GM12874 (cell line): ENCODE data around the gene HDAC4.

Source experiments
- TF ChIP-seq, protein P1 (sequence below): IDR thresholded peaks from 2 replicates; pipeline ENCODE4 v1.5.1; 2011; ENCODE audit warnings: low read depth, mild to moderate bottlenecking, control low read depth, low read length, moderate library complexity; ENCODE audit not compliant: insufficient read depth

HDAC4 gene

DNA sequence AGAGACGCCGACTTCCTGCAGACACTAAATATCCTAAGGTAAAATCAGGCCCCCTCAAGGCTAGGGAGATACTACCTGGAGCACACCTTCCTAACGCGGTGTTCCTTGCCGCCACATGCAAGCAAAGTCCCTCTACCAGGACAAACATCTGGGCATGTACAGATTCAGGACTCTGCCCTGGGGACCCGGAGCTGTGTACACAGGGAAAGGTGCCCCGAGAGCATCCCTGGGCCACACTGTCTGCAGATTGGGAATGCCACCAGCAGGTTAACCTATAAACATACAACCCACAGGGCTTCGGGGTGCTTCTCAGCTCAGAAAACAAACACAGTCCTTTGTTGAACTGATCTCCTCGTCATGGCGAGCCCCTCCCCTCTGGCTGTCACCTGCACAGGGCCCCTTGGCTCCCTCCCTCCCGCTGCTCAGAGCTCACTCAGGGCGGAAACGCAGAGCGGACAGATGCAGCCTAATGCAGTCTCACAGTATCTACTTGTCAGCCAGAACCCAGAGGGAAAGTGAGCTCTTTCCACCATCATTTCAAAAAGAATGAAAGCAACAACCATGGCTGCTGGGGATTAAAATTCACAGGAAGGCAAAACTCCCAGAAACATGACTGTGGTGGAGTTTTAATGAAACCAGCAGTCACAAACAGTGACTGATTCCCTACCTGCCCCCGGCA lies 218.8 kb downstream of the HDAC4 start:
- TF ChIP-seq, protein P1, sequence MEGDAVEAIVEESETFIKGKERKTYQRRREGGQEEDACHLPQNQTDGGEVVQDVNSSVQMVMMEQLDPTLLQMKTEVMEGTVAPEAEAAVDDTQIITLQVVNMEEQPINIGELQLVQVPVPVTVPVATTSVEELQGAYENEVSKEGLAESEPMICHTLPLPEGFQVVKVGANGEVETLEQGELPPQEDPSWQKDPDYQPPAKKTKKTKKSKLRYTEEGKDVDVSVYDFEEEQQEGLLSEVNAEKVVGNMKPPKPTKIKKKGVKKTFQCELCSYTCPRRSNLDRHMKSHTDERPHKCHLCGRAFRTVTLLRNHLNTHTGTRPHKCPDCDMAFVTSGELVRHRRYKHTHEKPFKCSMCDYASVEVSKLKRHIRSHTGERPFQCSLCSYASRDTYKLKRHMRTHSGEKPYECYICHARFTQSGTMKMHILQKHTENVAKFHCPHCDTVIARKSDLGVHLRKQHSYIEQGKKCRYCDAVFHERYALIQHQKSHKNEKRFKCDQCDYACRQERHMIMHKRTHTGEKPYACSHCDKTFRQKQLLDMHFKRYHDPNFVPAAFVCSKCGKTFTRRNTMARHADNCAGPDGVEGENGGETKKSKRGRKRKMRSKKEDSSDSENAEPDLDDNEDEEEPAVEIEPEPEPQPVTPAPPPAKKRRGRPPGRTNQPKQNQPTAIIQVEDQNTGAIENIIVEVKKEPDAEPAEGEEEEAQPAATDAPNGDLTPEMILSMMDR, result no peak

DNA sequence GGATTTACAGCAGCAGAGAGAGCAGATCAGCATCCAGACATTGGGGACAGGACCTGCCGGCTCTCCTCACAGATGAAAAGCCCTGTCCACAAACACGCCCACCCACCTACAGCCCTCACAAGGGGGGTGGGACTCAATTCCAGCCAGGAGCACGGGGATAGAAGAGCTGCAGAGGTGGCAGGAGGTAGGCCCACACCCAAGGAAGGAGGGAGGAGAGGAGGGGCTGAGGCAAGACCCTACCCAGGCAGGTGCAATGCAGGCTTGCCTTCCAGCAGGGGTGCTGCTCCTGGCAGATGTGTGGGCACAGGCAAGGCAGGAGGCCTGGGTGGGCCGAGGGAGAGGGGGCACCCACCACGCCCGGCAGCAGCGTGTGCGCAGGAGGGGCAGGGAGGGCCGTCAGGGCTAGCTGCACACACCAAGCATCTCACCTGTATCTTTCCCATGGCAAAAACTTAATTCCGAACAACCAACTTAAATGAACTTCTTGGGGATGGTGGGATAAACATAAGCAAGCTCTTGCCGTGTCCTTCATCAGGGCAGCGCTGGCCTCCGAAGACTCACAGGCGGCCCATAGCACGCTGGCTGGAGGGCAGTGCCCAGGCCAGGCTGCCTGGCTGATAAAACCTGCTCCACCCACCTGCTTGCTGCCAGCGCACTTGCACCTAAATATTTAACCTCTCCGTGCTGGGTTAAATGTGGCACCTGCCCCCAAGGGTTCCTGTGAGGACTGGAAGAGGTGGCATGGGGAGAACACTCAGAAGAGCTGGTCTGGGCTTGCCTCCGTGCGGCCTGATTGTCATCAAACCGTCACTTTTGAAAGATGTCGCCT lies 219.5 kb downstream of the HDAC4 start:
- TF ChIP-seq, protein P1, result no peak

DNA sequence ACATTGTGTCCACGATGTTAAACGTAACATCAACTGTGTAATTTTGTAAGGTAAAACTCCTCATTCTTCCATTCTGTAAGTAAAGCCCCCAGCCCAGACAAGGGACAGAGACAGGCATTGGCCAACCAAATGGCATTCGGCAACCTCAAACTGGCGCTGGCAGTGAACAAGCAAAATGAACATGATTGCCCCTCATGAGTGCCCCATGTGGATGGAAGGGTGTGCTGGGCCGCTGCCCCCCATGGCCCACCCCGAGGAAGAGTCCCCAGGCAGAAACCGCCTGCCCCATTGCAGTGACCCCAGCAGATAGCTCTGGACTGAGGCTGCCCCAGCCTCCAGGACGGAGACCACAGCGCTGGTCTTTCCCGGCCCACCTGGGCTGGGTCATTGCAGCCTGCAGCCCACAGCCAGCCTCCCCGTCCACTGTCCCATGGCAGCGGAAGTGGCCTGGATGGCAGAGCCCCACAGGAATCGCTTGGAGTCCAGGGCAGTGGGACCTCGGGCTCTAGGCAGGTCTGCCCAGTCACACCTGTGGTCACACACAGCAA lies 220.2 kb downstream of the HDAC4 start:
- TF ChIP-seq, protein P1, result no peak

DNA sequence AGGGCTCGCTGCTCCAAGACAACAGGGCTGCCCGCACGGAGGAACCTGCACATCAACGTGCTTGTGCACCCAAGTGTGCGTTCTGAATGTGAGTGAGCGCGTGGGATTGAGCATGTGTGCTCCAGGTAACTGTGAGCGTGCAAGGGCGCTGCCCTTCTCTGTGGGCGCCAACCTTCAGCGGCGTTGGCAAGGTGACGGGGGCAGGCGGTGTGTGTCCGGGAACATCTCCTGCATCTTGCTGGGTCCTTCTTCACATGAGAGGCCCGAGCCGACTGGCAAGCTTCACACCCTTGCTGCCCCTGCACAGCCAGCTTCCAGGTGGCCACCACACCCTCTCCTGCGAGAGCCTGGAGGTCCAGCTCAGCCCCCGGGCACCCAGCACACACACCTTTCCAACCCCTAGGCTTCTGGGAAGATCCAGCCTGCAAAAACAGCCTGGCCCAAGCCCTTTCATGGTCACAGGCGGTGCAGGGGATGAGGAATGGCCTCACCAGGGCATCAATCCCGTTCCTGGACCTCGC lies 220.9 kb downstream of the HDAC4 start:
- TF ChIP-seq, protein P1, result no peak

DNA sequence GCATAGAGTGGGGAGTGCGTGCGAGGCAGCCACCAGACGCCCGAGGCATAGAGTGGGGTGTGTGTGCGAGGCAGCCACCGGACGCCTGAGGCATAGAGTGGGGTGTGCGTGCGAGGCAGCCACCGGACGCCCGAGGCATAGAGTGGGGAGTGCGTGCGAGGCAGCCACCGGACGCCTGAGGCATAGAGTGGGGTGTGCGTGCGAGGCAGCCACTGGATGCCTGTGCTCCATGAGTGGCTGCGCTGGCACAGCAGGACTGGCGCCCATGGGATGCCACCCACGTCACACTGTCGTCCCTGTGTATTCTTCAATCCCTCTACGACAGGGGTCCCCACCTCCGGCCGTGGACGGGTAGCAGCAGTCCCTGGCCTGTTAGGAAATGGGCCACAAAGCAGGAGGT lies 221.9 kb downstream of the HDAC4 start:
- TF ChIP-seq, protein P1, result no peak

DNA sequence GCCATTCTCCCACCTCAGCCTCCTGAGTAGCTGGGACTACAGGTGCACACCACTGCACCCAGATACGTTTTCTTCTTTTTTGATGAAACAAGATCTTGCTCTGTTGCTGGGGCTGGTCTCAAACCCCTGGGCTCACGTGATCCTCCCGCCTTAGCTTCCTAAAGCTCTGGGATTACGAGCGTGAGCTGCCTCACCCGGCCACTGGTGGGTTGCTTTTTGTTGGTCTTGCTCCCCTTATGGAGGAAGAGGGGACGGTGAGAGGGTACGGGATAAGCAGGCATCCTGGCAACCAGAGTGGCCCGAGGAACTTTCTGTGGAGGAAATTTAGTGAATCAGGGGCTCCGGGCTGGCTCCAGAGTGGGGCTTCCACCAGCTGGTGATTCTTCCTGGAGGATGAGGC lies 222.3 kb downstream of the HDAC4 start:
- TF ChIP-seq, protein P1, result no peak

DNA sequence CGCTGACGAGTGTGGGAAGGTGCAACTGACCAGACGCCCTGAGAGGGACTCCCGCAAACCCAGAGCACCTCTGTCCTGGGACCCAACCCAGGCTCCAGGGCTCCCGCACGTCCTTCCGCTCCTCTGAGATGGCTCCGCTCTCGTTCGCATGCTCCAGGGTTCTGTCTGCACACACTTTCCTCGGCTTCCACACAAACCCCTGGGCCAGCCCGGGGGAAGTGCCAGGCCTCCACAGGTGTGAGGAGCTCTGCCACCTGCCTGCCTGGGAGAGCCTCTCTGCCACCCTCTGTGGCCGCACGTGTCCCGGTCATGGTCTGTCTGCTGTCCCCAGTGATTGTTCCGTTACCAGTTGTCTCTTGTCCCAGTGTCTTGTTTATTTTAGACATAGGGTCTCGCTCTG lies 222.9 kb downstream of the HDAC4 start:
- TF ChIP-seq, protein P1, result no peak
